ENCODE measurements around the gene C16orf87. TPM values are rescaled to one million over a fixed set of nuclear protein-coding genes. Genes with fewer than 3 reads are reported as not detected.
"Not testable (repeated sequence)": the region's sequence is repeated elsewhere in the genome, so short reads cannot be mapped to it uniquely, and the experiment has no call there.

The C16orf87 gene
- polyA plus RNA-seq, 2 of the 4 experiments (the other 2 are of a cell fraction) = 10.8 to 17.1 TPM

DNA sequence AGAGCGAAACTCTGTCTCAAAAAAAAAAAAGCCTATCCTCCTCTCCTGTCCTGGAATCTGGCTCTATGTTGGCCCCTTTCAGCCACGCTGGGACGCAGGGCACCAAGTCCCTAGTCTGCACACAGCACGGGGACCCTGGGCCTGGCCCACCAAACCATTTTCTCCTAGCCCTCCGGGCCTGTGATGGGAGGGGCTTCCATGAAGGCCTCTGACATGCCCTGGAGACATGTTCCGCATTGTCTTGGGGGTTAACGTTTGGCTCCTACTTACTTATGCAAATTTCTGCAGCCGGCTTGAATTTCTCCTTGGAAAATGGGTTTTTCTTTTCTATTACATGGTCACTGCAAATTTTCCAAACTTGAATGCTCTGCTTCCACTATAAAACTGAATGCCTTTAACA is 40.6 kb upstream of the C16orf87 start:
- ChIA-PET CTCF (interaction anchor here (1.8 kb wide), 1 partner anchor 17 kb away, joined by 4 read pairs; no protein-coding TSS in a partner anchor), POLR2A (no interaction called here)
- FAIRE-seq = no peak
- DNase-seq (ENCODE audit: low read depth in 1 of 2, low spot score in 1 of 2) = no peak
- H3K4me2 ChIP-seq = no peak overlapping the region
- TF ChIP-seq JUN (IDR thresholded peaks at IDR 0.05) = no peak
- TF ChIP-seq MAFK (IDR thresholded peaks at IDR 0.05; ENCODE audit: partially characterized antibody) = no peak
- TF ChIP-seq TFCP2L1 (CRISPR knock-in tag; IDR thresholded peaks at IDR 0.05) = no peak
- TF ChIP-seq, protein P1, sequence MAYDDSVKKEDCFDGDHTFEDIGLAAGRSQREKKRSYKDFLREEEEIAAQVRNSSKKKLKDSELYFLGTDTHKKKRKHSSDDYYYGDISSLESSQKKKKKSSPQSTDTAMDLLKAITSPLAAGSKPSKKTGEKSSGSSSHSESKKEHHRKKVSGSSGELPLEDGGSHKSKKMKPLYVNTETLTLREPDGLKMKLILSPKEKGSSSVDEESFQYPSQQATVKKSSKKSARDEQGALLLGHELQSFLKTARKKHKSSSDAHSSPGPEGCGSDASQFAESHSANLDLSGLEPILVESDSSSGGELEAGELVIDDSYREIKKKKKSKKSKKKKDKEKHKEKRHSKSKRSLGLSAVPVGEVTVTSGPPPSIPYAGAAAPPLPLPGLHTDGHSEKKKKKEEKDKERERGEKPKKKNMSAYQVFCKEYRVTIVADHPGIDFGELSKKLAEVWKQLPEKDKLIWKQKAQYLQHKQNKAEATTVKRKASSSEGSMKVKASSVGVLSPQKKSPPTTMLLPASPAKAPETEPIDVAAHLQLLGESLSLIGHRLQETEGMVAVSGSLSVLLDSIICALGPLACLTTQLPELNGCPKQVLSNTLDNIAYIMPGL (CRISPR knock-in tag; IDR thresholded peaks at IDR 0.05; ENCODE audit: borderline replicate concordance) = no peak
- no peak for TF ChIP-seq PBX3 (IDR thresholded peaks at IDR 0.05)
- TF ChIP-seq EHF (CRISPR knock-in tag; IDR thresholded peaks at IDR 0.05) = no peak
- TF ChIP-seq, protein P2, sequence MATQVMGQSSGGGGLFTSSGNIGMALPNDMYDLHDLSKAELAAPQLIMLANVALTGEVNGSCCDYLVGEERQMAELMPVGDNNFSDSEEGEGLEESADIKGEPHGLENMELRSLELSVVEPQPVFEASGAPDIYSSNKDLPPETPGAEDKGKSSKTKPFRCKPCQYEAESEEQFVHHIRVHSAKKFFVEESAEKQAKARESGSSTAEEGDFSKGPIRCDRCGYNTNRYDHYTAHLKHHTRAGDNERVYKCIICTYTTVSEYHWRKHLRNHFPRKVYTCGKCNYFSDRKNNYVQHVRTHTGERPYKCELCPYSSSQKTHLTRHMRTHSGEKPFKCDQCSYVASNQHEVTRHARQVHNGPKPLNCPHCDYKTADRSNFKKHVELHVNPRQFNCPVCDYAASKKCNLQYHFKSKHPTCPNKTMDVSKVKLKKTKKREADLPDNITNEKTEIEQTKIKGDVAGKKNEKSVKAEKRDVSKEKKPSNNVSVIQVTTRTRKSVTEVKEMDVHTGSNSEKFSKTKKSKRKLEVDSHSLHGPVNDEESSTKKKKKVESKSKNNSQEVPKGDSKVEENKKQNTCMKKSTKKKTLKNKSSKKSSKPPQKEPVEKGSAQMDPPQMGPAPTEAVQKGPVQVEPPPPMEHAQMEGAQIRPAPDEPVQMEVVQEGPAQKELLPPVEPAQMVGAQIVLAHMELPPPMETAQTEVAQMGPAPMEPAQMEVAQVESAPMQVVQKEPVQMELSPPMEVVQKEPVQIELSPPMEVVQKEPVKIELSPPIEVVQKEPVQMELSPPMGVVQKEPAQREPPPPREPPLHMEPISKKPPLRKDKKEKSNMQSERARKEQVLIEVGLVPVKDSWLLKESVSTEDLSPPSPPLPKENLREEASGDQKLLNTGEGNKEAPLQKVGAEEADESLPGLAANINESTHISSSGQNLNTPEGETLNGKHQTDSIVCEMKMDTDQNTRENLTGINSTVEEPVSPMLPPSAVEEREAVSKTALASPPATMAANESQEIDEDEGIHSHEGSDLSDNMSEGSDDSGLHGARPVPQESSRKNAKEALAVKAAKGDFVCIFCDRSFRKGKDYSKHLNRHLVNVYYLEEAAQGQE (IDR thresholded peaks at IDR 0.05) = no peak
- TF ChIP-seq HOXB5 (CRISPR knock-in tag; IDR thresholded peaks at IDR 0.05) = no peak
- TF ChIP-seq MYC (IDR thresholded peaks at IDR 0.05; ENCODE audit: borderline replicate concordance, low read length) = no peak
- TF ChIP-seq HEYL (CRISPR knock-in tag; IDR thresholded peaks at IDR 0.05) = no peak
- TF ChIP-seq FOSL2 (IDR thresholded peaks at IDR 0.05) = no peak
- TF ChIP-seq FOSL2 (CRISPR knock-in tag; IDR thresholded peaks at IDR 0.05) = no peak
- TF ChIP-seq RAD21 (conservative IDR thresholded peaks at IDR 0.05 in 1 of 2, IDR thresholded peaks at IDR 0.05 in 1 of 2) = no peak
- no peak for TF ChIP-seq MAZ (IDR thresholded peaks at IDR 0.05; ENCODE audit: borderline replicate concordance, low read depth, low read length)
- no peak for TF ChIP-seq HOXA7 (CRISPR knock-in tag; IDR thresholded peaks at IDR 0.05)
- no peak for TF ChIP-seq BCL3 (IDR thresholded peaks at IDR 0.05)
- no peak for TF ChIP-seq JUNB (IDR thresholded peaks at IDR 0.05)
- no peak for TF ChIP-seq CHD2 (IDR thresholded peaks at IDR 0.05; ENCODE audit: low read length, partially characterized antibody)
- WGBS (ENCODE audit: missing lambda C conversion rate) = 82% methylated on average over 8 of the region's 8 CpGs
- H3K4me1 ChIP-seq = peaks cover 8% of the 10 kb centered on the region; the same call in 2 of the 3 replicates
- H3K27ac ChIP-seq = no peak overlapping the region
- ATAC-seq = no peak
- H3K4me3 ChIP-seq = no peak overlapping the region
- H3K9me3 ChIP-seq = no peaks in the 10 kb centered on the region

DNA sequence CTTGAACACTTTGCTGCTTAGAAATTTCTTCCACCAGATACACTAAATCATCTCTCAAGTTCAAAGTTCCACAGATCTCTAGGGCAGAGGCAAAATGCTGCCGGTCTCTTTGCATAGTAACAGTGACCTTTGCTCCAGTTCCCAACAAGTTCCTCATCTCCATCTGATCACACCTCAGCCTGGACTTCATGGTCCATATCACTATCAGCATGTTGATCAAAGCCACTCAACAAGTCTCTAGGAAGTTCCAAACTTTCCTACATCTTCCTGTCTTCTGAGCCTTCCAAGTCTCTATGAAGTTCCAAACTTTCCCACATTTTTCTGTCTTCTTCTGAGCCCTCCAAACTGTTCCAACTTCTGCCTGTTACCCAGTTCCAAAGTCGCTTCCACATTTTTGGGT is 37.9 kb upstream of the C16orf87 start:
- CTCF ChIA-PET = interaction anchor here (1.1 to 1.2 kb wide), 2 partner anchors 15 to 64 kb away, joined by 3 read pairs; partner anchors contain the start of gene GPT2
- DNase-seq (ENCODE audit: low read depth in 1 of 2, low spot score in 1 of 2); H3K4me1 ChIP-seq; FAIRE-seq; H3K4me2 ChIP-seq; H3K27ac ChIP-seq; ATAC-seq; POLR2A ChIA-PET; H3K9me3 ChIP-seq; H3K4me3 ChIP-seq: not testable (repeated sequence)
- WGBS (ENCODE audit: missing lambda C conversion rate) = 45% methylated on average over 2 of the region's 2 CpGs

DNA sequence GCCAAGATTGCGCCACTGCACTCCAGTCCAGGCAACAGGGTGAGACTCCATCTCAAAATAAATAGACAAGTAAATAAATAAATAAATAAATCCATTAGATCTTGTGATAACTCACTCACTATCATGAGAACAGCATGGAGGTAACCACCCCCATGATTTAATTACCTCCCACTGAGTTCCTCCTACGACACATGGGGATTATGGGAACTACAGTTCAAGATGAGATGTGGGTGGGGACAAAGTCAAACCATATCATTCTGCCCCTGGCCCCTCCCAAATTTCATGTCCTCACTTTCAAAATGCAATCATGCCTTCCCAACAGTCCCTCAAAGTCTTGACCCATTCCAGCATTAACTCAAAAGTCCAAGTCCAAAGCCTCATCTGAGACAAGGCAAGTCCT is 36.5 kb upstream of the C16orf87 start:
- FAIRE-seq; H3K4me2 ChIP-seq; POLR2A ChIA-PET; H3K4me1 ChIP-seq; ATAC-seq; H3K9me3 ChIP-seq; H3K27ac ChIP-seq; H3K4me3 ChIP-seq; DNase-seq (ENCODE audit: low read depth in 1 of 2, low spot score in 1 of 2): not testable (repeated sequence)
- CTCF ChIA-PET = interaction anchor here (1.2 to 1.3 kb wide), 2 partner anchors 13 to 16 kb away, joined by 3 to 4 read pairs; partner anchors contain the start of gene GPT2
- WGBS (ENCODE audit: missing lambda C conversion rate) = 78% methylated on average over 2 of the region's 2 CpGs
